ENCODE measurements around the gene HOXA5.

The HOXA5 gene

GRCh38 chr7:27150568-27151340 is 7.3 kb upstream of the HOXA5 start (continued):
- TF ChIP-seq ZNF449 (tag by site-specific recombination; IDR thresholded peaks at IDR 0.05) (no peak), ZNF548 (tag by site-specific recombination; IDR thresholded peaks at IDR 0.05) (no peak), SP2 (tag by site-specific recombination; IDR thresholded peaks at IDR 0.05) (peak; percentile 33), ZXDB (tag by site-specific recombination; IDR thresholded peaks at IDR 0.05) (0 out of 2 replicates have a peak, but pooled peaks have one; percentile 8), ZBTB26 (tag by site-specific recombination; optimal IDR thresholded peaks at IDR 0.05) (peak; percentile 79), ZNF623 (tag by site-specific recombination; IDR thresholded peaks at IDR 0.05) (0 out of 2 replicates have a peak, but pooled peaks have one; percentile 12), GLIS2 (tag by site-specific recombination; IDR thresholded peaks at IDR 0.05) (peak; percentile 45), ZNF660 (tag by site-specific recombination; IDR thresholded peaks at IDR 0.05) (peak; percentile 46; the same call in 1 of the 2 replicates), ZBTB21 (tag by site-specific recombination; IDR thresholded peaks at IDR 0.05) (no peak), ZNF280D (tag by site-specific recombination; IDR thresholded peaks at IDR 0.05) (no peak), HOXC10 (CRISPR knock-in tag; IDR thresholded peaks at IDR 0.05) (0 out of 2 replicates have a peak, but pooled peaks have one; percentile 74), ZBTB48 (tag by site-specific recombination; IDR thresholded peaks at IDR 0.05) (no peak), ZNF837 (tag by site-specific recombination; IDR thresholded peaks at IDR 0.05) (no peak), ZNF76 (tag by site-specific recombination; IDR thresholded peaks at IDR 0.05; ENCODE audit: borderline replicate concordance, low read depth) (peak; percentile 72; the same call in 1 of the 2 replicates), ZNF600 (tag by site-specific recombination; IDR thresholded peaks at IDR 0.05) (0 out of 2 replicates have a peak, but pooled peaks have one; percentile 22), PRDM1 (tag by site-specific recombination; IDR thresholded peaks at IDR 0.05) (no peak), ZIC2 (tag by site-specific recombination; IDR thresholded peaks at IDR 0.05) (0 out of 2 replicates have a peak, but pooled peaks have one; percentile 5), ZNF398 (tag by site-specific recombination; IDR thresholded peaks at IDR 0.05) (peak; percentile 20; the same call in 1 of the 2 replicates), YY2 (tag by site-specific recombination; IDR thresholded peaks at IDR 0.05) (peak; percentile 48), KLF9 (tag by site-specific recombination; IDR thresholded peaks at IDR 0.05; ENCODE audit: low read depth) (no peak), SCRT2 (tag by site-specific recombination; IDR thresholded peaks at IDR 0.05) (peak; percentile 86), ZBTB44 (tag by site-specific recombination; IDR thresholded peaks at IDR 0.05) (0 out of 2 replicates have a peak, but pooled peaks have one; percentile 24), ZBTB17 (tag by site-specific recombination; IDR thresholded peaks at IDR 0.05) (peak; percentile 40; the same call in 1 of the 2 replicates), ZNF335 (tag by site-specific recombination; conservative IDR thresholded peaks at IDR 0.05) (0 out of 2 replicates have a peak, but pooled peaks have one; percentile 39), EGR2 (tag by site-specific recombination; IDR thresholded peaks at IDR 0.05; ENCODE audit: low read depth) (no peak), MEIS1 (CRISPR knock-in tag; IDR thresholded peaks at IDR 0.05; ENCODE audit: borderline replicate concordance) (peak; percentile 77; the same call in 1 of the 2 replicates), KLF10 (tag by site-specific recombination; IDR thresholded peaks at IDR 0.05) (peak; percentile 18; the same call in 1 of the 2 replicates), YY1 (tag by site-specific recombination; IDR thresholded peaks at IDR 0.05) (peak; percentile 40; the same call in 1 of the 2 replicates), ZNF629 (tag by site-specific recombination; IDR thresholded peaks at IDR 0.05) (peak; percentile 52; the same call in 1 of the 2 replicates), KLF17 (tag by site-specific recombination; IDR thresholded peaks at IDR 0.05) (no peak)
